ENCODE data around the gene HAND2.

DNA sequence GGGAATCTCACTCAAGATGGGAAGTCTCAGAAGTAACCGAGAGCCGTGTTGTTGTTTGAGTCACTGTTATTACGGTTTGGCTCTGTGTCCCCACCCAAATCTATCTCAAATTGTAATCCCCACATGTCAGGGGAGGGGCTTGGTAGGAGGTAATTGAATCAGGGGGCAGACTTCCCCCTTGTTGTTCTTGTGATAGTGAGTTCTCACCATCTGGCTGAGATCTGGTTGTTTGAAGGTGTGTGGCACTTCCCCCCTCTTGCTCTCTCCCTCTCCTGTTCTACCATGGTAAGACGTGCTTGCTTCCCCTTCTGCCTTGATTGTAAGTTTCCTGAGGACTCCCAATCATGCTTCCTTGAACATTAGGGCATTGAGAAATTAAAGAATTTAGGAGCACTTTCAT, 37.0 kb downstream of the HAND2 start:
- TF ChIP-seq, protein P1, sequence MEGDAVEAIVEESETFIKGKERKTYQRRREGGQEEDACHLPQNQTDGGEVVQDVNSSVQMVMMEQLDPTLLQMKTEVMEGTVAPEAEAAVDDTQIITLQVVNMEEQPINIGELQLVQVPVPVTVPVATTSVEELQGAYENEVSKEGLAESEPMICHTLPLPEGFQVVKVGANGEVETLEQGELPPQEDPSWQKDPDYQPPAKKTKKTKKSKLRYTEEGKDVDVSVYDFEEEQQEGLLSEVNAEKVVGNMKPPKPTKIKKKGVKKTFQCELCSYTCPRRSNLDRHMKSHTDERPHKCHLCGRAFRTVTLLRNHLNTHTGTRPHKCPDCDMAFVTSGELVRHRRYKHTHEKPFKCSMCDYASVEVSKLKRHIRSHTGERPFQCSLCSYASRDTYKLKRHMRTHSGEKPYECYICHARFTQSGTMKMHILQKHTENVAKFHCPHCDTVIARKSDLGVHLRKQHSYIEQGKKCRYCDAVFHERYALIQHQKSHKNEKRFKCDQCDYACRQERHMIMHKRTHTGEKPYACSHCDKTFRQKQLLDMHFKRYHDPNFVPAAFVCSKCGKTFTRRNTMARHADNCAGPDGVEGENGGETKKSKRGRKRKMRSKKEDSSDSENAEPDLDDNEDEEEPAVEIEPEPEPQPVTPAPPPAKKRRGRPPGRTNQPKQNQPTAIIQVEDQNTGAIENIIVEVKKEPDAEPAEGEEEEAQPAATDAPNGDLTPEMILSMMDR (IDR thresholded peaks at IDR 0.05; ENCODE audit: low read depth, low read length) = no peak
- TF ChIP-seq EZH2phosphoT487 (IDR thresholded peaks at IDR 0.05; ENCODE audit: low read depth) = no peak
